Immature natural killer cell (primary cell): ENCODE results near the gene UCN3. TPM values are rescaled to one million over a fixed set of nuclear protein-coding genes. Genes with fewer than 3 reads are reported as not detected.

Experiments
- polyA plus RNA-seq, 3 donors: library from polyadenylated mRNA; unstranded; fragments of 300-500 nt; fragmentation: Illumina TruSeq; gene quantifications; one replicate each; pipeline ENCODE4 v1.2.3, GENCODE V29; 2021

UCN3 gene
- polyA plus RNA-seq, 3 donors from 2014 or later: not detected

Other genes with a start within 250 kb of the UCN3 start
- gene AKR1C8, start 179.8 kb upstream of the UCN3 start, polyA plus RNA-seq: not detected
- gene AKR1C4, start 168.1 kb upstream of the UCN3 start, polyA plus RNA-seq: not detected
- not detected for gene TUBAL3, start 39.9 kb downstream of the UCN3 start, polyA plus RNA-seq
- 1 to 10 TPM; 1.5 to 2.3 (median 2.3) TPM for gene NET1, start 47.6 kb downstream of the UCN3 start, polyA plus RNA-seq
- gene CALML5, start 134.6 kb downstream of the UCN3 start, polyA plus RNA-seq: not detected
- gene CALML3, start 160.0 kb downstream of the UCN3 start, polyA plus RNA-seq: not detected